PFSK-1 (cell line): ENCODE data around the gene PGAM1.

Experiments
- FOXP2 ChIP-seq: optimal IDR thresholded peaks from 2 replicates; pipeline ENCODE3; 2011; ENCODE audit warnings: borderline replicate concordance, control low read depth, inconsistent platforms; ENCODE audit not compliant: insufficient read depth; ENCODE audit errors: extremely low read length, extremely low read depth
- POLR2AphosphoS5 ChIP-seq: IDR thresholded peaks from 2 replicates; pipeline ENCODE4 v1.6.1; 2012; ENCODE audit warnings: low read depth, mild to moderate bottlenecking, control low read depth, low read length, moderate library complexity
- SIN3A ChIP-seq: IDR thresholded peaks from 2 replicates; pipeline ENCODE4 v1.6.1; 2012; ENCODE audit warnings: mild to moderate bottlenecking, low read length, moderate library complexity, borderline replicate concordance; ENCODE audit not compliant: insufficient read depth
- TAF1 ChIP-seq: IDR thresholded peaks from 2 replicates; pipeline ENCODE4 v1.6.1; 2012; ENCODE audit warnings: low read length, control low read depth, borderline replicate concordance; ENCODE audit not compliant: insufficient read depth
- TF ChIP-seq, protein P1 (sequence below), 2 experiments: IDR thresholded peaks; 2 replicates each; pipeline versions ENCODE4 v1.6.1 to v1.8.0; 2011 to 2012; ENCODE audit warnings: low read depth in 2 of 2, low read length in 2 of 2, control low read depth in 1 of 2, inconsistent platforms in 1 of 2, mild to moderate bottlenecking in 1 of 2, moderate library complexity in 1 of 2; ENCODE audit not compliant: insufficient read depth in 1 of 2

Gene PGAM1

DNA sequence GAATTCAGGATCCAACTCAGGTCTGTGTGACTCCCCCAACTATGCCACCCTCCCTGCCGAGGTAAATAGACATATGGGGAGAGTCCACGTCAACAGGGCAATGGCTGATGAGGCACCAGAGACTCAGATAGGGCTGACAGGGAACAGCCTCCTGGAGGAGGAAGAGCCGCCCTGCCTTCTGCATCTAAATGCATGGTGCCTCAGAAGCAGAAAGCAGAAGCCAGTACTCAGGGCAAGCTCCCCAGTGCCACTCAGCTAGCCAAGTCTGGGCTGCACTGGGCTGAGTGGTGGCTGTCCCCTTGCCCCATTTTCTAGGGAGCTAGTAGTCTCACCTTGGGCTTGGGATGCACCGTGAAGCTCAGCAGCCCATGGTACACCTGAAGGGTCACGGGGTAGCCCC, 35.9 kb upstream of the PGAM1 start:
- TF ChIP-seq TAF1 (no peak), FOXP2 (no peak), POLR2AphosphoS5 (no peak), SIN3A (no peak)
- TF ChIP-seq, protein P1, sequence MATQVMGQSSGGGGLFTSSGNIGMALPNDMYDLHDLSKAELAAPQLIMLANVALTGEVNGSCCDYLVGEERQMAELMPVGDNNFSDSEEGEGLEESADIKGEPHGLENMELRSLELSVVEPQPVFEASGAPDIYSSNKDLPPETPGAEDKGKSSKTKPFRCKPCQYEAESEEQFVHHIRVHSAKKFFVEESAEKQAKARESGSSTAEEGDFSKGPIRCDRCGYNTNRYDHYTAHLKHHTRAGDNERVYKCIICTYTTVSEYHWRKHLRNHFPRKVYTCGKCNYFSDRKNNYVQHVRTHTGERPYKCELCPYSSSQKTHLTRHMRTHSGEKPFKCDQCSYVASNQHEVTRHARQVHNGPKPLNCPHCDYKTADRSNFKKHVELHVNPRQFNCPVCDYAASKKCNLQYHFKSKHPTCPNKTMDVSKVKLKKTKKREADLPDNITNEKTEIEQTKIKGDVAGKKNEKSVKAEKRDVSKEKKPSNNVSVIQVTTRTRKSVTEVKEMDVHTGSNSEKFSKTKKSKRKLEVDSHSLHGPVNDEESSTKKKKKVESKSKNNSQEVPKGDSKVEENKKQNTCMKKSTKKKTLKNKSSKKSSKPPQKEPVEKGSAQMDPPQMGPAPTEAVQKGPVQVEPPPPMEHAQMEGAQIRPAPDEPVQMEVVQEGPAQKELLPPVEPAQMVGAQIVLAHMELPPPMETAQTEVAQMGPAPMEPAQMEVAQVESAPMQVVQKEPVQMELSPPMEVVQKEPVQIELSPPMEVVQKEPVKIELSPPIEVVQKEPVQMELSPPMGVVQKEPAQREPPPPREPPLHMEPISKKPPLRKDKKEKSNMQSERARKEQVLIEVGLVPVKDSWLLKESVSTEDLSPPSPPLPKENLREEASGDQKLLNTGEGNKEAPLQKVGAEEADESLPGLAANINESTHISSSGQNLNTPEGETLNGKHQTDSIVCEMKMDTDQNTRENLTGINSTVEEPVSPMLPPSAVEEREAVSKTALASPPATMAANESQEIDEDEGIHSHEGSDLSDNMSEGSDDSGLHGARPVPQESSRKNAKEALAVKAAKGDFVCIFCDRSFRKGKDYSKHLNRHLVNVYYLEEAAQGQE (IDR thresholded peaks at IDR 0.05; ENCODE audit: insufficient read depth in 1 of 2, low read depth in 2 of 2, low read length in 2 of 2) = no peak

DNA sequence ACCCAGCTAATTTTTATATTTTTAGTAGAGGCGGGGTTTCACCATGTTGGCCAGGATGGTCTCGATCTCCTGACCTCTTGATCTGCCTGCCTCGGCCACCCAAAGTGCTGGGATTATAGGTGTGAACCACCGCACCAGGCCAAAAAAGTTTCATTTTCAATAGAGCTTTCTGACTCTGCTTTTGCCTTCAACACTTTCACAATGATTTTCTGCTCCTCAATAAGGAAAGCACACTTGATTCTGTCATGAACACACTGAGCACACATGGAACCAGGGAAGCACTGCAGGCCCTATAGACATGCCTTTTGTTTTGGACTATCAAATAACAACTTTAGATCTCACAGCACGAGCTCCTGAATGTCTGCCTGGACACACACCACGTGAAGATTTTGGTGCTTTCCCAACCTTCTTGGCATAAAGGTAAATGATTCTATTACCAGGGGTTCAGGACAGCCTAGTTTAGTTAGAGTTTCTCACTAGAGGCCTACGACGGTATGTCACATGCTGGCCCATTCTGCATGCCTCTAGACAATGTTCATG, 32.9 kb upstream of the PGAM1 start:
- TF ChIP-seq FOXP2 = no peak
- no peak for TF ChIP-seq POLR2AphosphoS5
- TF ChIP-seq SIN3A = no peak
- TF ChIP-seq, protein P1 (IDR thresholded peaks at IDR 0.05; ENCODE audit: insufficient read depth in 1 of 2, low read depth in 2 of 2, low read length in 2 of 2) = no peak
- no peak for TF ChIP-seq TAF1

DNA sequence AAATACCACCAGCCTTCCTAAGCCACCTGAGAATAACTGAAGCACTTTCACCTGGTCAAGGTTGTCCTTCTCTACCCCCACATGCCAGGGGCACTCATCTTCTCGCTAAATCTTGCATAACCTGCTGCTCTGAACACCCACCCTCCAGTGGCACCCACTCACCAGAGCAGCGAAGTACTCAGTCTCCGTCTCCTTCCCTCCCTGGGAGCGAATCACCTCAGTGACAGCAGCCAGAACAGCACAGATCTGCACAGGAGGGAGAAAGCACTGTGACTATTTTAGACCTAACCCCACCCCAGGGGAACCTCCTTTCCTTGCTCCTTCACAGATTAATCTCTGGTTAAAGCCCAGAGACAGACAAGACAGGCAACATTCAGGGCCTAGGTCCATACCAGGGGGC, 29.9 kb upstream of the PGAM1 start:
- TF ChIP-seq FOXP2 = no peak
- no peak for TF ChIP-seq TAF1
- TF ChIP-seq POLR2AphosphoS5 = no peak
- no peak for TF ChIP-seq SIN3A
- TF ChIP-seq, protein P1 (IDR thresholded peaks at IDR 0.05; ENCODE audit: insufficient read depth in 1 of 2, low read depth in 2 of 2, low read length in 2 of 2) = no peak

DNA sequence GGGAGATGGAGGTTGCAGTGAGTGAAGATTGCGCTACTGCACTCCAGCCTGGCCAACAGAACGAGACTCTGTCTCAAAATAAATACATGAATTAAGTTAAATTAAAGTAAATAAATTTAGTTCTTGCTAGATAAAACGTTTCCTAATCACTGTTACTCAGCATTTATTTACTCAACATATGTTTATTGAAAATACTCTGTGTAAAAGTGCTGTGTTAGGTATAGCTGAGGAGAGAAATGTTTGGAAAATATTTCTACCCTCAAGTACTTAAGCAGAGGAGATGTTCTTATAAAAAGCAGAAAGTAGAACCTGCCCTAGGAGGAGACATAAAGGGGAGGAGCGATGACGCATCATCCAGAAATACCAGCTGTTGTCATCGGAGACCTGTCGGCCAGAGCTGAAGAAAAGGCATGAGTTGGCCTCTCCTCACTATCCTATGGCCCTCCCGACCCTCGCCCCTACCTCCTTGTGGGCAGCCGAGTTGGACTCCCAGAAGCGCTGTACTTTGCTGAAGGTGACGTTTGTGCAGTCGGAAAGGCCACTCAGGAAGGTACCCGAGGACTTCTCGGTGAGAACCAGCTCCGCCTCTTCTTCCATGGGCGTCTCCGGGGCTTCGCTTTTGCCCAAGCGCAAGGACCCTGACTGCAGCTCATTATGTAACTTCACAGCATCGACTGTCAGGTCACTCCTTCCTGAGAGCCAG, 26.0 kb upstream of the PGAM1 start:
- TF ChIP-seq, protein P1 (IDR thresholded peaks at IDR 0.05; ENCODE audit: insufficient read depth in 1 of 2, low read depth in 2 of 2, low read length in 2 of 2) = no peak
- TF ChIP-seq TAF1 = no peak
